ENCODE measurements around the gene EFHD1.

DNA sequence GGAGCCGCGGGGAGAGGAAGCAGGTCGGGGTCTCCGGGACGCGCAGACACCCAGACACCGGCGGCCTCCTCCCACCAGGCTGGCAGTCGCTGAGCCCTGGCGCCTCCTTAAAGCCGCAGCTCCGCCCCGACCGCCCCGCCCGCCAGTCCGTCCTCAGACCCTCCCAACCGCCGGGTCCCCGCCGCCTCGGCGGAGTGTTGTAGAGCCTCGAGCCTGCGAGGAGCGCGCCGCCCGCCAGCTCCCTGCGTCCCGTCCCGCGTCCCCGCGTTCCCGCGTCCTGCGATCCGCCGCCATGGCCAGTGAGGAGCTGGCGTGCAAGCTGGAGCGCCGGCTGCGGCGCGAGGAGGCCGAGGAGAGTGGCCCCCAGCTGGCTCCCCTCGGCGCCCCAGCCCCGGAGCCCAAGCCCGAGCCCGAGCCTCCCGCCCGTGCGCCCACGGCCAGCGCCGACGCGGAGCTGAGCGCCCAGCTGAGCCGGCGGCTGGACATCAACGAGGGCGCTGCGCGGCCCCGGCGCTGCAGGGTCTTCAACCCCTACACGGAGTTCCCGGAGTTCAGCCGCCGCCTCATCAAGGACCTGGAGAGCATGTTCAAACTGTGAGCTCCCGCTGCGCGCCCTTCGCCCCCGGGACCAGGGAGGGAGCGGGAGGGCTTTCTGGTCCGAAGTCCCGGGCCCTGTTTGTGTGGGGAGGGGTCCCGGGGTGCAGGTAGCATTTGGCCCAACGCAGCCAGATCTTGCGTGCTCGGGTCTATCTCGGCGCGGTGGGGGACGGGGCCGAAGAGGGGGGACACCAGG, at the start of gene EFHD1:
- TF ChIP-seq, protein P1, sequence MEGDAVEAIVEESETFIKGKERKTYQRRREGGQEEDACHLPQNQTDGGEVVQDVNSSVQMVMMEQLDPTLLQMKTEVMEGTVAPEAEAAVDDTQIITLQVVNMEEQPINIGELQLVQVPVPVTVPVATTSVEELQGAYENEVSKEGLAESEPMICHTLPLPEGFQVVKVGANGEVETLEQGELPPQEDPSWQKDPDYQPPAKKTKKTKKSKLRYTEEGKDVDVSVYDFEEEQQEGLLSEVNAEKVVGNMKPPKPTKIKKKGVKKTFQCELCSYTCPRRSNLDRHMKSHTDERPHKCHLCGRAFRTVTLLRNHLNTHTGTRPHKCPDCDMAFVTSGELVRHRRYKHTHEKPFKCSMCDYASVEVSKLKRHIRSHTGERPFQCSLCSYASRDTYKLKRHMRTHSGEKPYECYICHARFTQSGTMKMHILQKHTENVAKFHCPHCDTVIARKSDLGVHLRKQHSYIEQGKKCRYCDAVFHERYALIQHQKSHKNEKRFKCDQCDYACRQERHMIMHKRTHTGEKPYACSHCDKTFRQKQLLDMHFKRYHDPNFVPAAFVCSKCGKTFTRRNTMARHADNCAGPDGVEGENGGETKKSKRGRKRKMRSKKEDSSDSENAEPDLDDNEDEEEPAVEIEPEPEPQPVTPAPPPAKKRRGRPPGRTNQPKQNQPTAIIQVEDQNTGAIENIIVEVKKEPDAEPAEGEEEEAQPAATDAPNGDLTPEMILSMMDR (IDR thresholded peaks at IDR 0.05): no peak
- TF ChIP-seq EZH2 (IDR thresholded peaks at IDR 0.05; ENCODE audit: borderline replicate concordance, insufficient read depth, low read depth, low read length, poor library complexity, severe bottlenecking): peak; percentile 47
